HepG2 (cell line): ENCODE data around the gene ARHGEF11.

ENCODE experiments used
- ADNP ChIP-seq: sonication (generic); formaldehyde crosslinking; IDR thresholded peaks from 2 replicates; pipeline ENCODE4 v1.4.0; 2020; ENCODE audit warnings: missing genetic modification reagents
- HES4 ChIP-seq: sonication (generic); formaldehyde crosslinking; IDR thresholded peaks from 2 replicates; pipeline ENCODE4 v1.9.0; 2021; ENCODE audit warnings: mild to moderate bottlenecking, missing genetic modification reagents, borderline replicate concordance
- RFX5 ChIP-seq: IDR thresholded peaks from 2 replicates; pipeline ENCODE4 v1.6.1; 2011; ENCODE audit warnings: low read depth, low read length, improper control_type of control experiment

DNA sequence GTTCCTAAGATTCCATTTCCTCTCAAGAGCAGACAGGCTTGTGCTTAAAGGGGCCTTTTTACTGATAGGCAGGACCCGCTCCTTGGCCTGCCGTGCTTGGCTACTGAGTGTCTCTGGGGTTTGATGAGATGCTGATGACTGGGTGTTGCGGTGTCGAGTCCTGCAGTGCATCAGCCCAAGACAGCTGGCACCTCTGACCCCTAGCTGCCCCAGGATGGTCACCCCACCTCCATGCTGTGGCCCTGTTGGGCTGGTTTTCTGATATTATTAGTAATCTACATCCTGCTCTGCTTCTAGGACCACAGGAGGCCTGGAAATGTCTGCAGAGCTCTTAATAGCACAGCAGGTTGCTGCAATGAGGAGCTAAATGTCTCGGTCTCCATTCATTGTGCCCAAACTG is 96.4 kb downstream of the ARHGEF11 start:
- TF ChIP-seq ADNP (CRISPR knock-in tag) (no peak), HES4 (CRISPR knock-in tag) (no peak), RFX5 (no peak)
